ENCODE measurements around the gene WDR36. TPM values are rescaled to one million over a fixed set of nuclear protein-coding genes. Genes with fewer than 3 reads are reported as not detected.

WDR36 gene
- total RNA-seq, 1 donor from 2014 or later: 62.1 TPM

Other genes starting within 250 kb of the WDR36 start
- 7.0 TPM for gene TSLP, start 20.6 kb upstream of the WDR36 start, total RNA-seq (ENCODE audit: insufficient read depth, low replicate concordance)
- 12.0 TPM for gene CAMK4, start 132.0 kb downstream of the WDR36 start, total RNA-seq (ENCODE audit: insufficient read depth, low replicate concordance)